Heart right ventricle (tissue), 16 donors: Measurements from ENCODE around the gene MALT1. TPM values are rescaled to one million over a fixed set of nuclear protein-coding genes. Genes with fewer than 3 reads are reported as not detected.

Experiments
- ATAC-seq, 8 donors: fragments of 200-7000 bp; cut with Tn5 transposase; one replicate each; pipeline ENCODE4 v1.9.1; 2020; ENCODE audit warnings: mild to moderate bottlenecking in 8 of 8, moderate library complexity in 8 of 8, moderate number of reproducible peaks in 1 of 8
- DNase-seq, 2 donors: peaks; one replicate each; pipeline ENCODE4 v3.0.0-alpha.2; 2020
- H3K27ac ChIP-seq, 10 donors: fragments of 200-600 bp; sonication (generic) in 2 of 10; one replicate each; pipeline versions ENCODE4 v1.5.0 to v1.8.0; 2020 to 2022; ENCODE audit warnings: mild to moderate bottlenecking in 3 of 10
- H3K27me3 ChIP-seq, 7 donors: fragments of 200-600 bp; one replicate each; pipeline ENCODE4 v1.8.0; 2021 to 2022; ENCODE audit warnings: mild to moderate bottlenecking in 2 of 7
- H3K36me3 ChIP-seq, 9 donors: fragments of 200-600 bp; sonication (generic) in 1 of 9; one replicate each; pipeline versions ENCODE4 v1.5.0 to v1.8.0; 2020 to 2022; ENCODE audit warnings: mild to moderate bottlenecking in 2 of 9
- H3K4me1 ChIP-seq, 9 donors: fragments of 200-600 bp; sonication (generic) in 1 of 9; one replicate each; pipeline versions ENCODE4 v1.5.0 to v1.8.0; 2020 to 2022; ENCODE audit warnings: mild to moderate bottlenecking in 4 of 9
- H3K4me3 ChIP-seq, 10 donors: fragments of 200-600 bp; sonication (generic) in 2 of 10; one replicate each; pipeline versions ENCODE4 v1.5.0 to v1.8.0; 2020 to 2022; ENCODE audit warnings: mild to moderate bottlenecking in 7 of 10, moderate library complexity in 2 of 10
- H3K9me3 ChIP-seq, 11 donors: fragments of 200-600 bp in 10 of 11; sonication (generic) in 2 of 11; one replicate each; pipeline versions ENCODE4 v1.5.0 to v1.8.0; 2013 to 2022; ENCODE audit warnings: mild to moderate bottlenecking in 2 of 11, control low read depth in 1 of 11, moderate library complexity in 1 of 11
- CTCF ChIP-seq, 9 donors: fragments of 200-600 bp; sonication (generic) in 2 of 9; IDR thresholded peaks; one replicate each; pipeline versions ENCODE4 v1.5.0 to v1.8.0; 2021 to 2022; ENCODE audit warnings: antibody characterized with exemption in 9 of 9, mild to moderate bottlenecking in 5 of 9, moderate library complexity in 1 of 9
- whole genome bisulfite sequencing, 2 donors: extraction: QIAGEN DNeasy Blood & Tissue Kit; methylation state at CpG; one replicate each; pipeline ENCODE4 v1.1.7; 2013; ENCODE audit warnings: inconsistent platforms in 1 of 2; 5-methylcytosine and 5-hydroxymethylcytosine counted together
- intact Hi-C, 10 donors: fragments of 100-400 bp; cut with DNase I; formaldehyde crosslinking; loops; one replicate each; pipeline versions ENCODE4 v1.11.1 to v1.14.2; 2022
- polyA plus RNA-seq, 2 donors: library from polyadenylated mRNA; stranded (reverse); fragments of 200-250 nt; gene quantifications; one replicate each; pipeline ENCODE4 v1.2.3, GENCODE V29; 2013
- total RNA-seq, 10 donors: library from RNA; stranded (reverse); fragmentation: NEBNext Ultra II Directional in 3 of 10; extraction: Animal tissue kit (Norgen Biotek cat#: 25700) in 3 of 10; gene quantifications; one replicate each; pipeline versions ENCODE4 v1.2.1 to v1.2.4, GENCODE V29; 2021 to 2023
- donor health status: Arrhythmogenic right ventricular cardiomyopathy.
- donor health status: ischemic (EF 13 %, LVEDD 7.1; RV severe dilation, severe dysfunction).
- donor health status: healthy with polysubstance abuse.
- donor health status: DM: no; HTN: yes; CAD: no.
- donor health status: DM: no; HTN: no; CAD: no.
- donor health status: ischemic (EF 25% LVEDD 6.9; RV normal size, moderate dysfunction).
- donor health status: ischemic (EF 25% LVEDD 5.7; RV mildly dilated, moderate dysfunction).
- donor health status: healthy.
- donor health status: DM: yes; HTN: yes; CAD: no.
- donor health status: Ischemic cardiomyopathy.
- donor health status: ischemic (EF 35%, LVEDD 5.7; RV mildly dilated, moderate dysfunction).
- donor health status: nonischemic (EF 11% LVEDD 7.7; RV severe dilation, severe dysfunction).
- donor health status: DM: yes; HTN: yes; CAD: no.
- donor health status: PGD.
- donor health status: ischemic (EF 29% LVEDD 5.4; RV normal size, mild dysfunction).
- donor health status: nonischemic (EF 23%, LVEDD 6.1; RV moderate dilation, normal function).

The MALT1 gene
- total and polyA plus RNA-seq, 12 donors = 4.4 to 20.0 (median 10.6) TPM

DNA sequence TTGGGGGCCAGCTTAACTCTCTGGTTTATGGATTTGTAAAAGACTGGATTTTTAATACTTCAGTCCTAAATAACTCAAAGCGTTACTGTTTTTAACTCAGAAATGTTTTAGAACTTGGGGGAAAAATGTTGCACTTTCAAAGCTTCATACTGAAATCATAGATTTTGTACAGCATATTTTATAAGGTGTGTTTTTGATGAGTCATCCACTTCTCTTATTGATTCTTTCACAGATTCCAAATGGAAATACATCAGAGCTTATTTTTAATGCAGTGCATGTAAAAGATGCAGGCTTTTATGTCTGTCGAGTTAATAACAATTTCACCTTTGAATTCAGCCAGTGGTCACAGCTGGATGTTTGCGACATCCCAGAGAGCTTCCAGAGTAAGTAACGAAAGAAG is 28.9 kb downstream of the MALT1 start:
- WGBS, 2 donors = 93 to 94% methylated on average over 4 of the region's 4 CpGs

GRCh38 chr18:58712930-58713329 is 41.7 kb downstream of the MALT1 start:
- Histone ChIP-seq H3K4me1 (peaks cover 0 to 12% (median 0%) of the 10 kb centered on the region in 9 donors), H3K9me3 (no peaks in the 10 kb centered on the region), H3K27ac (no peak overlapping the region), H3K4me3 (no peak overlapping the region), H3K36me3 (peaks cover 0 to 71% (median 3%) of the 10 kb centered on the region in 9 donors), H3K27me3 (no peaks in the 10 kb centered on the region)
- no peak for DNase-seq
- intact Hi-C loops = no loop called here
- TF ChIP-seq CTCF (IDR thresholded peaks at IDR 0.05) = no peak
- ATAC-seq = no peak

More for the DNA sequence above, 28.9 kb downstream of the MALT1 start:
- H3K27me3 ChIP-seq = no peaks in the 10 kb centered on the region
- H3K4me1 ChIP-seq = peaks cover 0 to 10% (median under 1%) of the 10 kb centered on the region in 9 donors
- H3K9me3 ChIP-seq = no peaks in the 10 kb centered on the region
- no peak overlapping the region for H3K4me3 ChIP-seq
- peaks cover 0 to 82% (median 12%) of the 10 kb centered on the region in 9 donors for H3K36me3 ChIP-seq
- DNase-seq = no peak
- TF ChIP-seq CTCF (IDR thresholded peaks at IDR 0.05) = no peak
- H3K27ac ChIP-seq = no peak overlapping the region
- ATAC-seq = no peak
- intact Hi-C loops = no loop called here

GRCh38 chr18:58714259-58714658 is 43.0 kb downstream of the MALT1 start:
- no peak overlapping the region for H3K4me3 ChIP-seq
- H3K9me3 ChIP-seq = no peaks in the 10 kb centered on the region
- H3K4me1 ChIP-seq = peaks cover 0 to 12% (median 0%) of the 10 kb centered on the region in 9 donors
- 88 to 89% methylated on average over 3 of the region's 3 CpGs for WGBS, 2 donors
- no peak for DNase-seq
- intact Hi-C loops = no loop called here
- H3K27me3 ChIP-seq = no peaks in the 10 kb centered on the region
- no peak for TF ChIP-seq CTCF (IDR thresholded peaks at IDR 0.05)
- no peak for ATAC-seq
- H3K36me3 ChIP-seq = peaks cover 0 to 70% (median 0%) of the 10 kb centered on the region in 9 donors
- no peak overlapping the region for H3K27ac ChIP-seq

DNA sequence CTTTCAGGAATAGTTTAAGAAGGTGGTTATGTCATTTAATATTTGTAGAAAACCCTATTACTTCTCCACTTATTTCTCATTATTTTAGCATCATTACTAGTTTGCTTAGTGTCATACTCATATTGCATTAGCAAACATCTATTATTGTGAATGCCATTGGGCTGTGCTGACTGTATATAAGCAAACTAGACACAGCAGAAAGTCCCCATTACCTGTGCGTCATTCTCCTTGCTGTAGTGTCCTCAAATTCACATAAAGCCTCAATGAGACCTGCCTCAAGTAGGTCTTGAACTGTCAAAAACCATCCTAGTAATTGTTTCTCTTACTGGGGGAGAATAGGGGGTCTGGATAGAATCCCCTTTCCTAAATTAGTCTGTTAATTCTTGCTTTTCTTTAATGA is 43.6 kb downstream of the MALT1 start:
- intact Hi-C loops = loop anchor here in 1 of 10 donors (5.0 kb wide), 1 partner anchor 527 kb away; no protein-coding TSS in a partner anchor
- Histone ChIP-seq H3K4me3 (no peak overlapping the region), H3K27me3 (no peaks in the 10 kb centered on the region), H3K4me1 (peaks cover 0 to 12% (median 0%) of the 10 kb centered on the region in 9 donors), H3K27ac (no peak overlapping the region), H3K9me3 (no peaks in the 10 kb centered on the region), H3K36me3 (peaks cover 0 to 69% (median 0%) of the 10 kb centered on the region in 9 donors)
- ATAC-seq = no peak
- 91 to 96% methylated on average over 1 of the region's 1 CpG for WGBS, 2 donors
- DNase-seq = no peak
- TF ChIP-seq CTCF (IDR thresholded peaks at IDR 0.05) = no peak
